HG03442 (cell line): ENCODE results near the gene ENTHD1.
"Not testable (repeated sequence)": the region's sequence is repeated elsewhere in the genome, so short reads cannot be mapped to it uniquely, and the experiment has no call there.

Source experiments
- ATAC-seq: cut with Tn5 transposase; IDR thresholded peaks from one replicate; pipeline ENCODE4 v1.9.1; 2021; ENCODE audit warnings: mild to moderate bottlenecking, moderate library complexity; ENCODE audit not compliant: unreplicated experiment

Gene ENTHD1

GRCh38 chr22:39925273-39925672, 31.7 kb upstream of the ENTHD1 start:
- no peak for ATAC-seq

GRCh38 chr22:39924286-39924685, 30.7 kb upstream of the ENTHD1 start:
- ATAC-seq = no peak

- ATAC-seq = no peak
Measured at GRCh38 chr22:39923696-39924095, 30.1 kb upstream of the ENTHD1 start.

GRCh38 chr22:39920134-39920743, 26.7 kb upstream of the ENTHD1 start:
- no peak for ATAC-seq

GRCh38 chr22:39917776-39918495, 24.4 kb upstream of the ENTHD1 start:
- ATAC-seq = no peak

GRCh38 chr22:39917197-39917643, 23.7 kb upstream of the ENTHD1 start:
- no peak for ATAC-seq

- no peak for ATAC-seq
Measured at GRCh38 chr22:39916496-39916895, 22.9 kb upstream of the ENTHD1 start.

- ATAC-seq = no peak
Measured at GRCh38 chr22:39915295-39915726, 21.8 kb upstream of the ENTHD1 start.

GRCh38 chr22:39914584-39914983, 21.0 kb upstream of the ENTHD1 start:
- no peak for ATAC-seq

- no peak for ATAC-seq
Measured at GRCh38 chr22:39913886-39914285, 20.3 kb upstream of the ENTHD1 start.

- no peak for ATAC-seq
Measured at GRCh38 chr22:39913321-39913720, 19.8 kb upstream of the ENTHD1 start.

- ATAC-seq = no peak
Measured at GRCh38 chr22:39910876-39911613, 17.5 kb upstream of the ENTHD1 start.

GRCh38 chr22:39908737-39909136, 15.2 kb upstream of the ENTHD1 start:
- no peak for ATAC-seq

GRCh38 chr22:39908136-39908535, 14.6 kb upstream of the ENTHD1 start:
- no peak for ATAC-seq

GRCh38 chr22:39907605-39908097, 14.1 kb upstream of the ENTHD1 start:
- ATAC-seq = no peak

GRCh38 chr22:39907047-39907446, 13.5 kb upstream of the ENTHD1 start:
- no peak for ATAC-seq

GRCh38 chr22:39906207-39906606, 12.6 kb upstream of the ENTHD1 start:
- no peak for ATAC-seq

- ATAC-seq = no peak
Measured at GRCh38 chr22:39905687-39906086, 12.1 kb upstream of the ENTHD1 start.

GRCh38 chr22:39904862-39905261, 11.3 kb upstream of the ENTHD1 start:
- no peak for ATAC-seq

GRCh38 chr22:39904024-39904423, 10.5 kb upstream of the ENTHD1 start:
- ATAC-seq = not testable (repeated sequence)

GRCh38 chr22:39901565-39902146, 8.1 kb upstream of the ENTHD1 start:
- no peak for ATAC-seq
